Embryonic facial prominence (tissue), 1 donor: Measurements from ENCODE around the gene APBA2.

Experiments
- DNase-seq: peaks from one replicate; pipeline ENCODE4 v3.0.0-alpha.2; 2016; ENCODE audit errors: extremely low spot score

Gene APBA2

GRCh38 chr15:29119847-29120246 lies 234.1 kb downstream of the APBA2 start:
- no peak for DNase-seq

GRCh38 chr15:29120593-29121368 lies 235.0 kb downstream of the APBA2 start:
- DNase-seq, result no peak

DNA sequence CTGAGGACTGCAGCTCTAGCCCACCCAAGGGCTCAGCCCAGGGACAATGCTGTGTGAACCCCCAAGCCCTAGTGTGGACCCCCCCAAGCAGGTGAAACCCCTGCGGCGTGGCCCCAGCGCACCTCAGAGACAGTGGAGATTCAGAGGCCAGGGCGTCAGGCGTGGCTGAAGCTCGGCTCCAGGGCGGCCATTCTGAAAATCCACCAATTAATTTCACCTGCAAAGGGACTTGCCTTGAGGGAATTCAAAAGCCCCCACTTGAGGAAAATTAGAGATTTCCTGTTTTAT lies 235.5 kb downstream of the APBA2 start:
- no peak for DNase-seq

GRCh38 chr15:29121907-29122306 lies 236.1 kb downstream of the APBA2 start:
- DNase-seq, result no peak

DNA sequence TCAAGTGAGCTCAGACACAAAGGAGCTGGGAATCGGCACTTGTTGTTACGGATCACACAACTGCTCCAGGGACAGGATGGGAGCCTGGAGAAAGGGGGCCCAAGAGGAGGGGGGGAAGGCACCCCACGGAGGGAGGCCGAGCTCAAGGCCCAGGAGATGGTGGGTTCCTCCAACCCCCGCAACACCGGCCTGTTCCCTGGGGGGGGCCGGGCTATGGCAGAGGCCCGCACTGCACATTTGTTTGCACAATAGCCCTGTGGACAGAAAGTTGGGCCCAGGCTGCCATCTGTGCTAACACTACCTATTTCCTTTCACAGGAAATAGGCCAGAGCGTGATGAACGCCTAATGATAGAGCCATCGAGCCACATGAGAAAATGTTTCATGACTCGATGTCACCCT lies 236.7 kb downstream of the APBA2 start:
- DNase-seq, result no peak

DNA sequence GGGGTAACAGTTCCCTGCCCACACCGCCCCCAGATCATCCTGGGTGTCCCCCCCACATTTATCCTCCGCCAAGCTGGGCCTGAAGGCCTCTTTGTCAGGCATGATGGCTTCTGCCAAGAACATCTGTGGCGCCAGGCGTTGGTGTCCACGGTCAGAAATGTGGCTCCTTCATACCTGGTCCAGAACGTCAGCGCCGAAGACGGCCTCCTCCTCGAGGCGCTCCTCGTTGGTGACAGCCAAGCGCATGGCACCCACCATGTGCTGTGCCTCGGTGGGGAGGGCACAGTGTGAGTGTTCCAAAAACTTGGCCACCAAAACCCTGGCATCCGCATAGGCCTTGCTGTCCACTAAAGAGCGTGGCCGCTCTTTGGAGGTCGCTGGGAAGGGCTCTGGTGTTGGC lies 237.4 kb downstream of the APBA2 start:
- no peak for DNase-seq

- DNase-seq, result no peak
Observed at GRCh38 chr15:29123991-29124390, 238.2 kb downstream of the APBA2 start.

GRCh38 chr15:29124581-29125381 lies 239.0 kb downstream of the APBA2 start:
- no peak for DNase-seq

DNA sequence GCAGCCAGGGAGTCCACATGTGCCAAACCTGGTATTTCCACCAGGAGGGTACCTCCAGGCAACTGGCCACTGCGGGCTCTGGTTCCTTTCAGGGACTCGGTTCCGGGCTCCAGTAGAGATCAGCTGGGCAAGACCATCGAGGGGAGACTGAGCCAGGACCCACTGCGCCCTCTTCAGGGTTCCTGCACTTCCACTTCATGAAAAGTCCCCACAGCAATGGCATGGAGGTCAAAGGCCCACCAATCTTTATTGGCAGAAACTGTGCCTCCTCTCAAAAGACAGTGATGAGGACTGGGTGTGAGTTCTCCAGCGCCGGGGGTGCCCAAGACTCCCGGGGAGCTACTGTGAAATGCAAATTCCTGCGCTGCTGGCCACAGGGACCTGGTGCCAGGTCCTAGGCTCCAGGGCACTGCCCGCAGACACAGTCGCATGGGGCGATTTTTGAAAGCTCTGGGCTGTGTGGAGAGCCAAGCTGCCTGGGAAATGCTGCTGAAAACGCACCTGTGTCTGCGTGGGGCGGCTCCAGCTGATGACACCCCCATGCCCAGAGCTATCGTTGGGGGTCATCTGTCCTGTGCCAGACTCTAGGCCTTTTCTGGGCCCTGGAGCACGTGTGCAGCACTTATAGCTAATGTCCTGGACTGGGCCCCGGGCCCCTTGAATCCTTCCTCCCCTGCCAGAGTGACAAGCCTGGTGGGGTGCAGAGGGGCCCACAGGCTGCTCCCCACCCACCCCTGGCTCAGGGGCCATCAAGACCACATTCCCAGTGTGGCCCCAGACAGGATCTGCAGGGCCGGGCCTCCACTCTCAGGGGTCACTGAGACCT lies 239.8 kb downstream of the APBA2 start:
- no peak for DNase-seq

DNA sequence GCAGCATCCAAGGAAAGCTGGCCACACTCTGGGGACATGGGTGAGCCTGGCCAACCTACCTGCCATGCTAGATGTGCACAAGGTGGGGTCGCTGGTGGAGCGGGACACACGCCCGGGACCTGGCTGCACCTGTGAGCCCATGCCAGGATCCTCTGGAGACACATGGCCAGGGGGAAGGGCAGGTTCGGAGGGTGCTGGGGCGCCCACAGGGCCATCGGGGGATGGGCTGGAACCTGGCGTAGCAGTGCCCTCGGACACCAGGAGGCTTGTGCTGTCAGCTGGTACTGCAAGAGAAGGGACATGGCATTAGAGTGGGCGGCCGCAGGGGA lies 240.4 kb downstream of the APBA2 start:
- no peak for DNase-seq

GRCh38 chr15:29126821-29127461 lies 241.2 kb downstream of the APBA2 start:
- no peak for DNase-seq

DNA sequence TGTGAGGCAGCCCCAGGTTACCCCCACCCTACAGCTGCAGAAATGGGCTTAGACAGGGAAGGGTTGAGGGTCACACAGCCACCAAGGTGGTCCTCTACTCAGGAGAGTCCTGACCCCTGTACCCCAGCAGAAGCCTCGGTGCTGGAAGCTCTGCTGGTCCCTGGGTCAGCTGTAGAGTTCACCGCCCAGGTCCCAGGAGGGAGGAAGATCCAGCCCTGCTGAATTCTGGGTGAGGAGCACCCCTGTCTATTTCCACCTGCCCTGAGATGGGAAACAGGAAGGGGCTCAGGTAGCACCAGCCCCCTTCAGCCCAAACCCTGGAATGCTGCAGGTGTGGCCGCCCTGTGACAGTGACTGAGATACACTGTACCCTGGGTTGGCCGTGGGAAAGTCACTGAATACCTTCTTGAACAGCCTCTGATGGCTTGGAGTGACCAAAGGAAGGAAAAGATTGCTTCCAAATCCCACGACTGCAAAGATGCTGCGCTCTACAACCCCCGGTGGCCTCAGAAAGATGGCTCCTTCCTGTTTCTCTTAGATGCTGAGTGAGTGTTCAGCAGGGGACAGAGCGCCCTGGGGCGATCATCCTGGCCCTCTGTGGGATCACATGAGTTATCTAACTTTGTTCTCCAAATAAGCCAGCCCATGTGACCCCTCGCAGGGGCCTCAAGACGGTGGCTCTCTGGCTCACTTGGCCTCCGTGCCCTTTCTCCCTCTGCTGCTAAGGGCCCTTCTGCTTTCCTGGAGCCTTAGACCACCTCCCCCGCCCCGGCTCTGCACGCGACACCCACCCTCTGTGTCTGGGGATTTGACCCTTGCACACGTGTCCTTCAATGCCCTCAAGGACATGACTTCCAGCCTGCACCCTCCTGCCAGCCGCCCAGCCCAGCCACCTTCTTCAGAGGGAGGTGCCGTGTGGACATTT lies 242.0 kb downstream of the APBA2 start:
- no peak for DNase-seq

DNA sequence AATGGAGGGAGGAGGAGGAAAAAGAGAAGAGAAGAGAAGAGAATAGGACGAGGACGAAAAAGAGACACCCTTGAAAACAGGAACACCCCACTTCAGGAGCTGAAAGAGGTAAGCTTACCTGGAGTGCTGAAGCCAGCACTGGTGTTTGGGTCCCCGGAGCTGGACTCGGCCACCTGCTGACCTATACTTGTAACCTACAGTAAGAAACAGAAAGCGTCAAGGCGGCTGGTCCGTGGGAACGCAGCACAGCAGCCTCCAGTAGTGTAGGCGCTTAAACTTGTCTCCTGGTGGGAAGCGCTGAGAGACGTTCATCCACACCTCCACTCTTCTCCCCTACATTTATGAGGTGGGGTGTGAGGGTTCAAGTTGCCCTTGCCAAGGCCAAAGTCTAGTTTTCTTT lies 242.9 kb downstream of the APBA2 start:
- DNase-seq, result no peak

DNA sequence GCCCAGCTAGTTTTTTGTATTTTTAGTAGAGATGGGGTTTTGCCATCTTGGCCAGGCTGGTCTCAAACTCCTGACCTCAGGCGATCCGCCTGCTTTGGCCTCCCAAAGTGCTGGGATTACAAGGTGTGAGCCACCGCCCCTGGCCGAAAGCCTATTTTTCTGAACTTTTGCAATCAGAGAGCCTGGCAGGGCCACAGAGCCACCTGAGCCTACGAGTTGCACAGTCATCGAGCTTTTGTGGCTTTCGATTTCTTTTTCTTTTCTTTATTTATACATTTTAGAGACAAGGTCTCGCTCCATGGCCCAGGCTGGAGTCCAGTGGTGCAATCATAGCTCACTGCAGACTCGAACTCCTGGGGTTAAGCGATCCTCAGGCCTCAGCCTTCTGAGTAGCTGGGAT lies 243.4 kb downstream of the APBA2 start:
- no peak for DNase-seq

DNA sequence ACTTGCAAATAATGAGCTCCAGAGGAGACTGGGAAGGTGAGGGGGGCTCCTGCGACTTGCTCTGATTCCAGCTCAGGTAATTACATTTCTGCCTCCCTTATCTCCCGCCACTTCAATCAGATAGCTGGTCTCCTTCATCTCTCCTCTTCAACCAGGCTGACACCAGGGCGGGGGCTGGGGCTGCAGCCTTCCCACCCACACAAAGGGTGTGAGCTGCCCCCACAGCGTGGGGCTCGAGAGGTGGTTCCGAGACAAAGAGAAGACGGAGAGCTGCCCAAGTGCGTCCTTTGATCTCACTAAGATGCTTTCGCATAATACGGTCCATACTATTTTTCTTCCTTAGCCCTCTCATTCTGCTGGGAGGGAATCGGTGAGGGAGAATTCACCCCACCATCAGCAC lies 244.2 kb downstream of the APBA2 start:
- no peak for DNase-seq

DNA sequence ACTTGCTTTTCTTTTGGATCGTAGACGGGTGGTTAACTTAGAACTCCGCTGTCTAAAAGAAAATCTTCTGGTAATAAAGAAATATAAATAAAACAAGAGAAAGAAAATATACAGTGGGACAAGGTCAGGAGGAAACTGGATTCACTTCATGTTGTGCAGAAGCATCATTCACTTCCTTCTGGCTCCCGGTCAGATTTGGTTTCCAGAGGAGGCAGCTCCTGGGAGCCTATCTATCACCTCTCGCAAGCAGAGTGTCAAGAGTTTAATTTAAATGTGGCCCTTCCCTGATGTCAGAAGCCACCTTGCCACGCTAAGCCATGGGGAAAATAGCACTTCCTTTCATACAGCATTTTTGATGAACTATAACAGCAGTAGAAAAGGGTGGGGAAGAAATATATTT lies 244.7 kb downstream of the APBA2 start:
- no peak for DNase-seq

GRCh38 chr15:29130951-29131839 lies 245.4 kb downstream of the APBA2 start:
- DNase-seq, result no peak

GRCh38 chr15:29131840-29132420 lies 246.2 kb downstream of the APBA2 start:
- no peak for DNase-seq

- no peak for DNase-seq
Observed at GRCh38 chr15:29132735-29133181, 247.0 kb downstream of the APBA2 start.

DNA sequence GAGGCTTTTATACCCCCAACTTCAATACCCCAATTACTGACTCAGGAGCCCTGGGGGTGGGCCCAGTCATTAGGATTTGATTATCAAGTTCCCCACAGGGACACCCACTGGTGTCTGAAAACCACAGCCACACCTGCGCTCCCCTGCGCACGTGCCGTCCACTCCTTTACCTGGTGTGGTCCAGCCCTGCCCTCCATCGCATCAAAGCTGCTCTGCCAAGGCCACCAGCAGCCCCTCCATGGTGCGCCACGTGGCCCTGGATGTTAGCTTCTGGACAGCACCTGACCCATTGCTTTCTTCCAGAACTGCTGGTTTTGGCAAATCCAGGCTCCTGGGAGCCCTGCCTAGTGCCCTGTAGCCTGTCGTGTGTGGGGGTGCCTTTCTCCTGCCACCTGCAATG lies 247.5 kb downstream of the APBA2 start:
- no peak for DNase-seq
